Left renal pelvis (tissue), 4 donors: Measurements from ENCODE around the gene SYNC. TPM values are rescaled to one million over a fixed set of nuclear protein-coding genes. Genes with fewer than 3 reads are reported as not detected.
"Not testable (repeated sequence)": the region's sequence is repeated elsewhere in the genome, so short reads cannot be mapped to it uniquely, and the experiment has no call there.

Experiments used
- DNase-seq, 4 donors: peaks; one replicate each; pipeline ENCODE4 v3.0.0-alpha.2; 2013; ENCODE audit warnings: low read depth in 4 of 4, low spot score in 3 of 4
- polyA plus RNA-seq, 4 donors: library from polyadenylated mRNA; unstranded; fragments of 120-200 nt; gene quantifications; one replicate each; pipeline ENCODE4 v1.2.1, GENCODE V29; 2013; ENCODE audit not compliant: insufficient read length in 4 of 4

Gene SYNC
- polyA plus RNA-seq, 4 donors = 1.6 to 6.2 (median 2.2) TPM

GRCh38 chr1:32725615-32725982 lies 23.0 kb upstream of the SYNC start:
- DNase-seq = no peak

- no peak for DNase-seq
These were observed 22.4 kb upstream of the SYNC start for GRCh38 chr1:32724678-32725614.

DNA sequence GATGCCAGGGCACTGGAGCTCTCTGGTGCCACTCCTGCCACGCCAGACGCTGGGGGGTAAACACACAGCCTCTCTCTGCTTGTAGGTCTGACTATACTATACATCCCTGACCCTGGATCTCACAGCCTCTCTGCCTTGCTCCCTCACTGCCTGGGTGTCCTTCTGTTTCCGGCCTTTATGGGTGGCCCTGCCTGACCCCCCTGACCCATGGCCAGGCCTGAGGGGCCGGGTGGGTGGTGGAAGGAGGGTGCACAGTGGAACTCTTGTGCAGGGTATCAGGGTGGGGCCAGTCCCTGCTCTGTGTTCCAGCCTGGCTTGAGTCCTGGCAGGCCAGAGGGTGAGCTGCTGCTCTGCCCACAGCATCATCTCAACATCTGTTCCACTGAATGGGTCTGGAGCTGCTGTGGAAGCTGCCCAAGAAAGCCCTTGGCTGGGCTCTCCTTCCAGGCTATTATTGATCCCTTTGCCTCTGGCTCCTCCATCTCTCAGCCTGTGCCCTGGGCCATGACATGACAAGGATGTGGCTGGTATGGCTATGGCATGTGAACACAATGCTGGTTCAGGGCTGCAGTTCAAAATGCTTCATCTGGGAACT lies 17.2 kb upstream of the SYNC start:
- DNase-seq = no peak

DNA sequence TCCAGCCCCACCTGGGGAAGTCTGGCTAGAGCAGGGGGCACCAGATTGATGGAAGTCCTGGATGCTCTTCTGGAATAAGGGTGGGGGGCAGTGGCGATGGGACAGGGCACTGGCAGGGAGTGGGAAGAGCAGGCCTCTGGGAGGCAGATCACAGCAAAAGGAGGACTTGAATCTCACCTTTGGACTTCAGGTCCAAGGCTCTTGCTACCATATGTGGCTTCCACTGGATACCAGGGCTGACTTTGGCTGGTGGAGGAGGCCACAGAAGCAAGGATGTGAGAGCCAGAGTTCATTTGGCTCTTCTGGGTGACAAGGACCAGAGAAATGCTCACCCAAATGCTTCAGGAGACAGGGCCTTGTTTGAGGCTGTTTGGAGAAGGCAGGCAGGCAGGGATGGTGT lies 16.0 kb upstream of the SYNC start:
- no peak for DNase-seq

- no peak for DNase-seq
These were observed 15.5 kb upstream of the SYNC start for GRCh38 chr1:32718036-32718435.

- no peak for DNase-seq
These were observed 14.9 kb upstream of the SYNC start for GRCh38 chr1:32717503-32717902.

DNA sequence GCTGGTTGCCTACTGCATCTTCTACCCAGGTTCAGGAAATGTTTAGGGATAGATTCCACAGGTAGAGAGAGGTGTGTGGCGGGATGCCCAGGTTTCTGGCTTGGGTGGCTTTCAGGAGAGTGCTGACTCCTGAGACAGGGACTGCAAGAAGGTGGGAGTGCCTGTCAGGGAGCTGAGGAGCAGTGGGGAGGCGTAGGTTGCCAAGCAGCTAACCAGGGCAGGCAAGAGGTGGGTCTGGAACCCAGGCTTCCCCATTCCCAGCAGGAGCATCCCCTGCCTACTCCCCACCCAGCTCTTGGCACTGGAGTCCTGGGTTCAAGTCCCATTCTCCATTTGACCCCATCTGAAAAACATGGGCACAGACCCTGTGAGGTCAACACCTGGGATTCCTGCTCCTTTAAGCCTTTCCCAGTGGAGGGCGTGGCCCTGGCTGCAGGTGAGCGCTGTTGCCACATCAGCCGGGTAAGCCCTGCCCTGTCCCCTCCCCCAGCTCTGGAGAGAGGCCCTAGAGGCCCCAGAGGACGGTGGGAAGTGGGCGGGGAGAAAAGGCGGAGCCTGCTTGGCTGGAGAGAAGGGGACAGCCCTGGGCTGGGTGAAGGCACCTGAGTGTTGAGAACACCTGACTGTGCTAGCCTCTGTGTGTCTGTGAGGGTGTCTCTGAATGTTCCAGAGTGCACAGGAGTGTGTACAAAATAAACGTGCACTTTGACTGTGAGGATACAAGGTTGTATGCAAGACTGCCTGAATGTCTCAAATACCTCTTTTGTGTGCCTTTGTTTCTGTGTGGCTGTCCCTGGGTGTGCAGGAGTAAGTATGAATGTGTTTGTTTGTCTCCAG lies 14.0 kb upstream of the SYNC start:
- peak; percentile 68 to 85 (median 78) for DNase-seq

DNA sequence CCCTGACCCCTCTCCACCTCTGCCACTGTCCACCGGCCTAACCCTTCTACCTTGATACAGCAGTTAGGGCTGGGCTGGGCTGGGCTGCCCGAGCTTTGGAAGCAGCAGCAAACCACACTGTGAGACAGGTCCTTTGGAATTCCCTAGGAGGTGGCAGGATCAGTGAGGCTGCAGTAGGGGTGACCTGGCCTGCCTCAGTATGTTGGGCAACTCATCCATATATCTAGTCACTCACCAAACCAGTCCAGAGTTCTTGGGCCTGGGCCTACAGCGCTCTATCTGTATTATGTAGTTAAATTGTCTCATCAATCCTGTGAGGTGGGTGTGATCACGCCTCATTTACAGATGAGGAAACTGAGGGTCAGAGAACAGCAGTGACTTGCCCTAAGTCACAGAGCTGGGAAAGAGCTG lies 13.3 kb upstream of the SYNC start:
- no peak for DNase-seq

GRCh38 chr1:32714277-32714676 lies 11.7 kb upstream of the SYNC start:
- DNase-seq = no peak

GRCh38 chr1:32713081-32713480 lies 10.5 kb upstream of the SYNC start:
- DNase-seq = no peak

DNA sequence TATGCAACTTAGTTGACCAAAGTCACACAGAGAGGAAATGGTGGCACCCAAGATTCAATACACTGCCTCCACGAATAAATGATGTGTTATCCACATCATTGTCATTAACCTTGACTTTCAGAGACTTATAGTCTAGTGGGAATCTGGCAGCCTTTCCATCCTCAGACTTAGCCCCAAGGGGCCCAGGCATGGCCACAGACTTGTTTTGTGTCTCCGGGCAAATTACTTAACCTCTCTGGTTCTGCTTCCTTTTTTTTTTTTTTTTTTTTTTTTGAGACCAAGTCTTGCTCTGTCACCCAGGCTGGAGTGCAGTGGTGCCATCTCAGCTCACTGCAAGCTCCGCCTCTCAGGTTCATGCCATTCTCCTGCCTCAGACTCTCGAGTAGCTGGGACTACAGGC lies 8.7 kb upstream of the SYNC start:
- not testable (repeated sequence) for DNase-seq

- no peak for DNase-seq
These were observed 6.9 kb upstream of the SYNC start for GRCh38 chr1:32709476-32709875.

DNA sequence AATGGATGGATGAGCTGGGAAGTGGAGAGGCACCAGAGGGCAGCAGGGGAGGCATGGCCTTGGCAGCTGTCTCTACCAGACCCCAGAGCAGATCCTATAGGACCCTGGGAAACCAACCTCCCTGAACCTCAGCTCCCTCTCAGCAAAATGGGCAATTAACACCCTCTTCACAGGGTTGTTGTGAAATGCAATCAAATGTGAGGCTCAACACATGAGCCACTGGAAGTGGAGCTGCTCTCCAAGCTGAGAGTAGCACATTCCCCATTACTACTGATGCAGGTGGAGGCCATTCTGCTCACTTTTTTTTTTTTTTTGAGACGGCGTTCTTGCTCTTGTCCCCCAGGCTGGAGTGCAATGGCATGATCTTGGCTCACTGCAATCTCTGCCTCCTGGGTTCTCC lies 6.5 kb upstream of the SYNC start:
- no peak for DNase-seq

DNA sequence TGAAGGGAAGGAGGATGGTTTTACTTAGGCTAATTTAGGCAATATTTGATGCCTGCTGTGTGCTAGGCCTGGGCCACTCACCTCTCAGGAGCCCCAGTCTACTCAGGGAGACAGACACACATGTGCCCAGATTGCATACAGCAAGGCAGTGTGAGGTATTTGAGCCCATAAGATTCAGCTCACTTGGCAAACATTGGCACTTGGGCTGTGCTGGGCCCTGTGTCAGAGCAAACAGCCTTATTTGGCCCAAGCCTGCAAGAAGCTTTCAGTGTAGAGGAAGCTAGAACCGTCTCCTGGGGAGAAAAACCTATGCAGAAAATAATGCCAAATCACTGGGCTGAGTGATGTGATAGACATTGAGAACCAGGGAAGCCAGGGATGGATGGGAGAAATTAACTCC lies 3.9 kb upstream of the SYNC start:
- DNase-seq = no peak

GRCh38 chr1:32705516-32705915 lies 2.9 kb upstream of the SYNC start:
- DNase-seq = no peak

DNA sequence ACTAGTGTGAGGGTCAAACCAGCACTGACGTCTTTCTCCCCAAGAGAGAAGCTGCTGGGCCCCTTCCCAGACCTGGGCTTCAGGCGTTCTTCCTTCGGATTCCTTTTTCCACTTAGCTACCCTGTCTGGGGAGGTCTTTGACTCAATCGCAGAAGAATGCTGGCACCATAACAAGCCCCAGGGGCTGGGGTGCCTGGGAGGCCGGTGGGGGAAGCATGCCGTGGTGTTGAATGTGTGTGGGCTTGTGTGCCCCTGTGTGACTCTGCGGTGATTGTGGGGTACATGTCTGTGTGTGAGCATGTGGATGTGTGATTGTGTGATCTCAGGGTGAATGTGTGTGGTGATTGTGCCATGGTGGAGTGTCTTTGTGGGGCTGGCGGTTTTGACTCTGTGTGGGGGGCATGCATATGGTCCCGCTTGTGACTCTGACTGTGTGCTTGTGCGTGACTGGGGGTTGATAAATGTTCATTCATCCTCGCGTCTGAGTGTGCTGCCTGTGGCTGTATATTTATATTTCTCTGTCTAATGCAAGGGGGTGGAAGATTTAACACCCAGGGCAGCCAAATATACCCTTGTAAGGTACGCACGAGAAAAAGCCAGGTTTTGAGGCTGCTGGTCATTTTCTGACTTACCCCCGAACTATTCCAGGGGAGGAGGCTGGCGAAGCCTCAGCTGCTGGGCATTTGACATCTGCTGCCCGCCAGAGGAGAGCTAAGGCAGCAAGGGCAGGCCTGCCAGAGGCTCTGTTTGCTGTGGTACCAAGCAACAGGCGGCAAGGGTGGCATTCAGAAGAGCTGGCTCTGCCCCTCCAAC lies 1.1 kb upstream of the SYNC start:
- DNase-seq = no peak

DNA sequence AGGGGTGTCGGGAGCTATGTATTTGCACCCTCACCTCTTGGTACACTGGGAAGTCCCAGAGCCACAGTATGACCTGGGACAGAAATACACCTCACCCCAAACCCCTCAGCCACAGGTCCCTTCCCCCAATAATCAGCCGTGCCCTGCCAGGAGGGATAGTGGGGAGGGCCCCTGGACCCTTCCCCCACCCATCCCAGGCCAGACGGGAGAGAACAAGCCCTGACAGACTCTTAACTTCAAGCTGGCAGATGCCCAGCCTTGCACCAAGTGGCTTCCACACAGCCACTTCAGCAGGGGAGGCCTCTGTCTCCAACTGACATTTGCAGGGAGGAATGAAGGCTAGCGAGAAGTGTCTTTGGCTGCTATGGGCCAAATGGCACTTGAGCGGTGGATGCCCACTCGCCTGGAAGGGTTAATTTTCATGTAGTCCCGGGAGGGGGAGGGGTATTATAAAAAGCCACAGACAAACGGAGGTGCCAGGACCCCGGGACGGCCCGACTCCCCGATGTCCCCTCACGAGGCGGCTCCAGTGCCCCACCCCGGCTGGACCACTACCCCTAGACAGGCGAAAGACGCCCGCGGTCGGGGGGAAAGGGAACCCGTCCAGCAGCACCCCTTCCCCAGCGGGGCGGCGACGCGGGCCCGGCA lies 495 bp downstream of the SYNC start:
- DNase-seq = no peak

GRCh38 chr1:32701421-32701911 lies 1.1 kb downstream of the SYNC start:
- DNase-seq = no peak

DNA sequence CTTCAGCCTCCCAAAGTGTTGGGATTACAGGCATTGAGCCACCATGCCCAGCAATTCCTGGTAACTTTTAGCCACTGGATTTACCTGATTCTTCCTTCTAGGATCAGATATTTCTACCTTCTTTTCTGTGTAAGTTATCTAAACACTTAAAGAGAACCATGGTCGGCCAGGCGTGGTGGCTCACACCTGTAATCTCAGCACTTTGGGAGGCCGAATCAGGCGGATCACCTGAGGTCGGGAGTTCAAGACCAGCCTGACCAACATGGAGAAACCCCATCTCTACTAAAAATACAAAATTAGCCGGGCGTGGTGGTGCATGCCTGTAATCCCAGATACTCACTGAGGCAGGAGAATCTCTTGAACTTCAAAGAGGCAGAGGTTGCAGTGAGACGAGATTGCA lies 5.6 kb downstream of the SYNC start:
- not testable (repeated sequence) for DNase-seq

GRCh38 chr1:32696041-32696440 lies 6.5 kb downstream of the SYNC start:
- no peak for DNase-seq
